ENCODE measurements around the gene MPV17L2.

DNA sequence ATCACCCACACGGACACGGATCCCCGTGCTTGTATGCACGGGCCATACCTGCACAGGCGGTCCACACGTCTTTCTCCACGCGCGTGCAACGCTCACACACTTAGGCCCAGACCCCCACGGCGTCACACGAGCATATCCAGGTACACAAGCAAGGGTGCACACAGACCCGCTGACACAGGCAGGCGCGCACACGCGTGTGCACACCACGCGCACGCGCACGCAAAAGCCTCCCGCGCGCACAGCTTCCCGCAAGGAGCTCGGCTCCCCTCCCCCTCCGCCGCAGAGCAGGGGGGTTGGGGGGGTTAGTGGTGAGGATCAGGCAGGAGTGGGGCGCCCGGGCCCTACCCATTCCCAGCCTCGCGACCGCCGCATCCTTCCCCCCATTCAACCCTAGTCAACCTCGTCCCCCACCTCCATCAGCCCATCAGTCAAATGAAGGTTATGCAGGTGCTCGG is 10.4 kb downstream of the MPV17L2 start:
- TF ChIP-seq, protein P1, sequence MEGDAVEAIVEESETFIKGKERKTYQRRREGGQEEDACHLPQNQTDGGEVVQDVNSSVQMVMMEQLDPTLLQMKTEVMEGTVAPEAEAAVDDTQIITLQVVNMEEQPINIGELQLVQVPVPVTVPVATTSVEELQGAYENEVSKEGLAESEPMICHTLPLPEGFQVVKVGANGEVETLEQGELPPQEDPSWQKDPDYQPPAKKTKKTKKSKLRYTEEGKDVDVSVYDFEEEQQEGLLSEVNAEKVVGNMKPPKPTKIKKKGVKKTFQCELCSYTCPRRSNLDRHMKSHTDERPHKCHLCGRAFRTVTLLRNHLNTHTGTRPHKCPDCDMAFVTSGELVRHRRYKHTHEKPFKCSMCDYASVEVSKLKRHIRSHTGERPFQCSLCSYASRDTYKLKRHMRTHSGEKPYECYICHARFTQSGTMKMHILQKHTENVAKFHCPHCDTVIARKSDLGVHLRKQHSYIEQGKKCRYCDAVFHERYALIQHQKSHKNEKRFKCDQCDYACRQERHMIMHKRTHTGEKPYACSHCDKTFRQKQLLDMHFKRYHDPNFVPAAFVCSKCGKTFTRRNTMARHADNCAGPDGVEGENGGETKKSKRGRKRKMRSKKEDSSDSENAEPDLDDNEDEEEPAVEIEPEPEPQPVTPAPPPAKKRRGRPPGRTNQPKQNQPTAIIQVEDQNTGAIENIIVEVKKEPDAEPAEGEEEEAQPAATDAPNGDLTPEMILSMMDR (IDR thresholded peaks at IDR 0.05): no peak
- TF ChIP-seq POLR2A (IDR thresholded peaks at IDR 0.05) (no peak), EP300 (IDR thresholded peaks at IDR 0.05) (no peak)

Data from tibial nerve (tissue), 4 donors.